K562 (cell line): ENCODE data around the gene TRIM31. TPM values are rescaled to one million over a fixed set of nuclear protein-coding genes. Genes with fewer than 3 reads are reported as not detected.
A peak's percentile ranks its signal among the peaks of the same experiment; 100 is the strongest.

Source experiments
- AFF4 ChIP-seq: sonication (generic); formaldehyde crosslinking; IDR thresholded peaks from 2 replicates; pipeline ENCODE4 v1.8.0; 2023; ENCODE audit warnings: mild to moderate bottlenecking, missing genetic modification reagents
- CSDE1 ChIP-seq, 2 experiments: fragments of 450-650 bp; IDR thresholded peaks; 2 replicates each; pipeline ENCODE4 v1.6.1; 2016; ENCODE audit warnings: mild to moderate bottlenecking in 1 of 2
- E2F5 ChIP-seq: sonication (generic); formaldehyde crosslinking; IDR thresholded peaks from 2 replicates; pipeline ENCODE4 v1.8.0; 2022; ENCODE audit warnings: mild to moderate bottlenecking, missing genetic modification reagents
- ETV1 ChIP-seq: fragments of 450-650 bp; conservative IDR thresholded peaks from 2 replicates; pipeline ENCODE4 v1.6.1; 2016; ENCODE audit warnings: missing genetic modification characterization, control low read depth, low read depth, missing compliant biosample characterization
- GATAD2B ChIP-seq: fragments of 450-650 bp; IDR thresholded peaks from 2 replicates; pipeline ENCODE4 v1.6.1; 2017; ENCODE audit warnings: mild to moderate bottlenecking, borderline replicate concordance
- HINFP ChIP-seq: fragments of 450-650 bp; conservative IDR thresholded peaks from 2 replicates; pipeline ENCODE4 v1.6.1; 2016; ENCODE audit warnings: missing genetic modification characterization, low read depth, mild to moderate bottlenecking, control low read depth, missing compliant biosample characterization
- NFATC3 ChIP-seq: fragments of 450-650 bp; IDR thresholded peaks from 2 replicates; pipeline ENCODE4 v1.6.1; 2017; ENCODE audit warnings: mild to moderate bottlenecking
- NFIX ChIP-seq: fragments of 250-450 bp; sonication (Bioruptor Pico); IDR thresholded peaks from 2 replicates; pipeline ENCODE4 v1.4.0; 2020; ENCODE audit warnings: low read depth, mild to moderate bottlenecking, moderate library complexity
- RBBP5 ChIP-seq: fragments of 200-600 bp; sonication (generic); IDR thresholded peaks from 2 replicates; pipeline ENCODE4 v1.6.1; 2012; ENCODE audit warnings: borderline replicate concordance, mild to moderate bottlenecking, low read length, control low read depth, inconsistent platforms; ENCODE audit not compliant: insufficient read depth, poor library complexity, severe bottlenecking
- RBM39 ChIP-seq: fragments of 200-400 bp; formaldehyde crosslinking; optimal IDR thresholded peaks from 2 replicates; pipeline ENCODE3; 2018; ENCODE audit warnings: low read depth, low read length
- SIN3A ChIP-seq, 2 experiments: fragments of 150-350 bp in 1 of 2; IDR thresholded peaks; 2 replicates each; pipeline ENCODE4 v1.6.1; 2011 to 2016; ENCODE audit warnings: borderline replicate concordance in 2 of 2, low read depth in 2 of 2, low read length in 2 of 2, mild to moderate bottlenecking in 2 of 2, moderate library complexity in 2 of 2; ENCODE audit not compliant: control insufficient read depth in 1 of 2
- STAT5A ChIP-seq: IDR thresholded peaks from 2 replicates; pipeline ENCODE4 v1.6.1; 2012; ENCODE audit warnings: low read length, inconsistent platforms, borderline replicate concordance
- STAT5B ChIP-seq: fragments of 250-450 bp; sonication (Bioruptor Pico); IDR thresholded peaks from 2 replicates; pipeline ENCODE4 v1.8.0; 2021; ENCODE audit warnings: mild to moderate bottlenecking, inconsistent platforms
- ZNF146 ChIP-seq: IDR thresholded peaks from one replicate; pipeline ENCODE4 v1.6.1; 2018; ENCODE audit warnings: missing compliant biosample characterization; ENCODE audit not compliant: unreplicated experiment
- ZNF23 ChIP-seq: fragments of 250-450 bp; sonication (Bioruptor Pico); IDR thresholded peaks from 2 replicates; pipeline ENCODE4 v1.4.0; 2020; ENCODE audit warnings: mild to moderate bottlenecking
- polyA plus RNA-seq, 8 experiments: library from polyadenylated mRNA; depleted of rRNA in 4 of 8; stranded (reverse) in 5 of 8; unstranded in 3 of 8; fragments of >200 nt; fragmentation: Nextera tagmentation in 2 of 8; fragmentation: Illumina TruSeq in 1 of 8; extraction: Ambion mirVana in 2 of 8; extraction: Trizol in 1 of 8; gene quantifications; 2 replicates each; pipeline versions ENCODE4 v1.2.1 to v1.2.3, GENCODE V29; 2011 to 2014; ENCODE audit warnings: inconsistent platforms in 1 of 8, missing spikeins in 1 of 8
- total RNA-seq, 7 experiments: library from RNA; depleted of rRNA in 6 of 7; stranded (reverse); fragments of >200 nt in 6 of 7; fragmentation: Illumina TruSeq in 2 of 7; extraction: Trizol in 2 of 7; gene quantifications; 2 replicates each; pipeline versions ENCODE4 v1.2.1 to v1.2.3, GENCODE V29; 2011 to 2021; ENCODE audit warnings: low replicate concordance in 1 of 7
- TF ChIP-seq, protein P1 (sequence below): fragments of 250-450 bp; sonication (Bioruptor Pico); IDR thresholded peaks from 2 replicates; pipeline ENCODE4 v1.4.0; 2020; ENCODE audit warnings: mild to moderate bottlenecking

The TRIM31 gene
- total and polyA plus RNA-seq, 9 of the 15 experiments (the other 6 are each of a cell fraction or from before 2014, with no cell fraction given) = not detected

DNA sequence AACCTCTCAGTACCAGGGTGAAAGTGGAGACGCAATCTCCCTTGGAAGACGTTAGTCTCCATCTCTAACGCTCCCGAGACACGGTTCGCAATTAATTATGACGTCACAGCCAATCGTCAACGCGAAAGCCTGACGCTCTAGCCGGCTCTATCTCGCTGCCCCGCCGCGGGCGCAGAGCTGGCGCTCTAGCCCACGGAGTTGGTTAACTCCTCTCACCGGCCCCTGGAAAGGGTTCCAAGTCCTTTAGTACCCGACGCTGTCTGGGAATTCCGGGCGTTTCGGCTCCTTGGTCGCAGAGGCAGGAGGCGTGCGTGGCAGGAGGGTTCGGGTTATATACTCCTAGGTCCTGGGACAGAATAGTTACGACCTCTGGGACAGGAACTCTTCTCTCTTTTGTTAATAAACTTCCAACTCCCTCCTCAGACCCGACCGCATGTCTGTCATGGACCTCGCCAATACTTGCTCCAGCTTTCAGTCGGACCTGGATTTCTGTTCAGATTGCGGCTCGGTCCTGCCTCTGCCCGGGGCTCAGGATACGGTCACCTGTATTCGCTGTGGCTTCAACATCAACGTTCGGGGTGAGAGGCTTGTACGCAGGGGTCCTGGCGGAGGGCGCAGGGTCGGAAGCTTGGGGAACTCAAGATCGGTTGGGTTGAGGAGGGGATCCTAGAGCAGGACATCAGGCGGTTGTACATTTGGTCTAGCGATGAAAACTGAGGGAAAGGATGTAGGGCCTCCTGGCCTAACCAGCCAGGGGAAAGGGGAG, 51.6 kb downstream of the TRIM31 start, which contains the start of gene POLR1H (continued):
- TF ChIP-seq SIN3A (IDR thresholded peaks at IDR 0.05; ENCODE audit: borderline replicate concordance in 2 of 2, control insufficient read depth in 1 of 2, low read depth in 2 of 2, low read length in 2 of 2) (peak; percentile 87 to 90; a peak in 3 of 4 replicates), NFATC3 (no peak), RBBP5 (peak; percentile 93), AFF4 (CRISPR knock-in tag) (0 out of 2 replicates have a peak, but pooled peaks have one; percentile 34), HINFP (tag) (no peak), GATAD2B (no peak; the same call in 1 of the 2 replicates), ZNF23 (CRISPR knock-in tag) (no peak), ZNF146 (CRISPR knock-in tag) (no peak), ETV1 (peak; percentile 24; the same call in 1 of the 2 replicates), NFIX (CRISPR knock-in tag) (peak; percentile 40; the same call in 1 of the 2 replicates), CSDE1 (IDR thresholded peaks at IDR 0.05) (peak in 1 of 2 experiments; percentile 89; a peak in 2 of 4 replicates), E2F5 (CRISPR knock-in tag) (no peak), STAT5B (CRISPR knock-in tag) (no peak), RBM39 (peak; percentile 15), STAT5A (peak; percentile 58; the same call in 1 of the 2 replicates)
- TF ChIP-seq, protein P1, sequence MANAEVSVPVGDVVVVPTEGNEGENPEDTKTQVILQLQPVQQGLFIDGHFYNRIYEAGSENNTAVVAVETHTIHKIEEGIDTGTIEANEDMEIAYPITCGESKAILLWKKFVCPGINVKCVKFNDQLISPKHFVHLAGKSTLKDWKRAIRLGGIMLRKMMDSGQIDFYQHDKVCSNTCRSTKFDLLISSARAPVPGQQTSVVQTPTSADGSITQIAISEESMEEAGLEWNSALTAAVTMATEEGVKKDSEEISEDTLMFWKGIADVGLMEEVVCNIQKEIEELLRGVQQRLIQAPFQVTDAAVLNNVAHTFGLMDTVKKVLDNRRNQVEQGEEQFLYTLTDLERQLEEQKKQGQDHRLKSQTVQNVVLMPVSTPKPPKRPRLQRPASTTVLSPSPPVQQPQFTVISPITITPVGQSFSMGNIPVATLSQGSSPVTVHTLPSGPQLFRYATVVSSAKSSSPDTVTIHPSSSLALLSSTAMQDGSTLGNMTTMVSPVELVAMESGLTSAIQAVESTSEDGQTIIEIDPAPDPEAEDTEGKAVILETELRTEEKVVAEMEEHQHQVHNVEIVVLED (CRISPR knock-in tag) = peak; percentile 76
